Kidney epithelial cell (primary cell): ENCODE measurements around the gene NPIPA2. TPM values are rescaled to one million over a fixed set of nuclear protein-coding genes. Genes with fewer than 3 reads are reported as not detected.
"Not testable (repeated sequence)": the region's sequence is repeated elsewhere in the genome, so short reads cannot be mapped to it uniquely, and the experiment has no call there.

Experiments used
- DNase-seq: peaks from one replicate; pipeline ENCODE4 v3.0.0-alpha.2; 2010; ENCODE audit warnings: low read depth
- H3K27me3 ChIP-seq: 2 replicates; pipeline ENCODE4 v1.6.0; 2011; ENCODE audit warnings: low read length; ENCODE audit not compliant: control insufficient read depth, insufficient read depth
- H3K36me3 ChIP-seq: 2 replicates; pipeline ENCODE4 v1.5.1; 2011; ENCODE audit warnings: low read length; ENCODE audit not compliant: control insufficient read depth, insufficient read depth
- H3K4me3 ChIP-seq: 2 replicates; pipeline ENCODE4 v1.5.1; 2011; ENCODE audit warnings: low read depth, mild to moderate bottlenecking, control low read depth, low read length
- total RNA-seq: library from RNA; depleted of rRNA; stranded (reverse); fragments of >200 nt; gene quantifications from 2 replicates; pipeline ENCODE4 v1.2.3, GENCODE V29; 2015

The NPIPA2 gene
- total RNA-seq = 1.2 TPM in 1 of 2 replicates, not detected in the other

- not testable (repeated sequence) for H3K27me3 ChIP-seq, H3K4me3 ChIP-seq, H3K36me3 ChIP-seq, DNase-seq
Observed at GRCh38 chr16:14742273-14743128, at the start of gene NPIPA2. Gene NPIPA2, plus strand, starts transcription at chr16:14742533. Its CDS starts 5,533 bp downstream, at chr16:14748066.

- H3K27me3 ChIP-seq, DNase-seq, H3K4me3 ChIP-seq, H3K36me3 ChIP-seq: not testable (repeated sequence)
Observed at GRCh38 chr16:14694129-14694528, 48.2 kb upstream of the NPIPA2 start, which contains the start of gene PLA2G10. Gene PLA2G10, minus strand, starts transcription at chr16:14694308. Its CDS starts 79 bp downstream, at chr16:14694229.

- not testable (repeated sequence) for H3K36me3 ChIP-seq, H3K27me3 ChIP-seq, H3K4me3 ChIP-seq, DNase-seq
Observed at GRCh38 chr16:14701859-14702258, 40.5 kb upstream of the NPIPA2 start.

GRCh38 chr16:14702672-14703071 lies 39.7 kb upstream of the NPIPA2 start:
- H3K36me3 ChIP-seq, H3K4me3 ChIP-seq, H3K27me3 ChIP-seq, DNase-seq: not testable (repeated sequence)

GRCh38 chr16:14703156-14704011 lies 38.9 kb upstream of the NPIPA2 start, which contains the start of gene NPIPA3:
Gene NPIPA3, plus strand, starts transcription at chr16:14703411. Its CDS starts 5,533 bp downstream, at chr16:14708944.
- not testable (repeated sequence) for H3K36me3 ChIP-seq, H3K27me3 ChIP-seq, H3K4me3 ChIP-seq, DNase-seq

- not testable (repeated sequence) for H3K27me3 ChIP-seq, H3K36me3 ChIP-seq, DNase-seq, H3K4me3 ChIP-seq
Observed at GRCh38 chr16:14733233-14733632, 9.1 kb upstream of the NPIPA2 start.

- H3K27me3 ChIP-seq, H3K36me3 ChIP-seq, H3K4me3 ChIP-seq, DNase-seq: not testable (repeated sequence)
Observed at GRCh38 chr16:14740832-14741385, 1.4 kb upstream of the NPIPA2 start.

GRCh38 chr16:14741794-14742193 lies 539 bp upstream of the NPIPA2 start:
- not testable (repeated sequence) for H3K36me3 ChIP-seq, H3K27me3 ChIP-seq, DNase-seq, H3K4me3 ChIP-seq

- not testable (repeated sequence) for DNase-seq, H3K27me3 ChIP-seq, H3K4me3 ChIP-seq, H3K36me3 ChIP-seq
Observed at GRCh38 chr16:14773654-14774053, 31.3 kb downstream of the NPIPA2 start.

GRCh38 chr16:14775624-14776023 lies 33.3 kb downstream of the NPIPA2 start:
- DNase-seq, H3K27me3 ChIP-seq, H3K4me3 ChIP-seq, H3K36me3 ChIP-seq: not testable (repeated sequence)

GRCh38 chr16:14776763-14777162 lies 34.4 kb downstream of the NPIPA2 start:
- H3K36me3 ChIP-seq, DNase-seq, H3K27me3 ChIP-seq, H3K4me3 ChIP-seq: not testable (repeated sequence)

- not testable (repeated sequence) for H3K27me3 ChIP-seq, H3K4me3 ChIP-seq, DNase-seq, H3K36me3 ChIP-seq
Observed at GRCh38 chr16:14779368-14779877, 37.1 kb downstream of the NPIPA2 start.

- not testable (repeated sequence) for DNase-seq, H3K4me3 ChIP-seq, H3K27me3 ChIP-seq, H3K36me3 ChIP-seq
Observed at GRCh38 chr16:14786180-14786579, 43.8 kb downstream of the NPIPA2 start.

- not testable (repeated sequence) for DNase-seq, H3K27me3 ChIP-seq, H3K4me3 ChIP-seq, H3K36me3 ChIP-seq
Observed at GRCh38 chr16:14789577-14789976, 47.2 kb downstream of the NPIPA2 start.
